Astrocyte (in vitro differentiated cells and primary cell): Measurements from ENCODE around the gene GPR26. TPM values are rescaled to one million over a fixed set of nuclear protein-coding genes. Genes with fewer than 3 reads are reported as not detected.

Experiments
- DNase-seq: peaks from one replicate; pipeline ENCODE4 v3.0.0-alpha.2; 2010; ENCODE audit warnings: low read depth
- FAIRE-seq: peaks from 2 replicates; lab custom pipeline; 2011; peaks lifted over from hg19 to GRCh38; lab: Jason Lieb, UNC
- H2AFZ ChIP-seq: 2 replicates; pipeline ENCODE4 v1.6.0; 2012; ENCODE audit warnings: low read depth, low read length, inconsistent platforms
- H3K27ac ChIP-seq: 2 replicates; pipeline ENCODE4 v1.5.1; 2011; ENCODE audit warnings: low read depth, low read length, inconsistent platforms
- H3K27me3 ChIP-seq: 2 replicates; pipeline ENCODE4 v1.6.0; 2011; ENCODE audit warnings: low read length, inconsistent platforms; ENCODE audit not compliant: insufficient read depth
- H3K36me3 ChIP-seq: 2 replicates; pipeline ENCODE4 v1.5.1; 2011; ENCODE audit warnings: low read length, inconsistent platforms; ENCODE audit not compliant: insufficient read depth
- H3K4me1 ChIP-seq: 2 replicates; pipeline ENCODE4 v1.5.1; 2011; ENCODE audit warnings: low read length, inconsistent platforms; ENCODE audit not compliant: insufficient read depth
- H3K4me2 ChIP-seq: 2 replicates; pipeline ENCODE4 v1.6.0; 2012; ENCODE audit warnings: low read length, inconsistent platforms
- H3K4me3 ChIP-seq: 2 replicates; pipeline ENCODE4 v1.5.1; 2011; ENCODE audit warnings: low read depth, mild to moderate bottlenecking, low read length, inconsistent platforms; ENCODE audit not compliant: insufficient read depth
- H3K79me2 ChIP-seq: 2 replicates; pipeline ENCODE4 v1.6.0; 2012; ENCODE audit warnings: mild to moderate bottlenecking, low read length, inconsistent platforms; ENCODE audit not compliant: insufficient read depth
- H3K9ac ChIP-seq: 2 replicates; pipeline ENCODE4 v1.6.0; 2012; ENCODE audit warnings: mild to moderate bottlenecking, low read length, inconsistent platforms
- H3K9me3 ChIP-seq: 2 replicates; pipeline ENCODE4 v1.5.1; 2012; ENCODE audit warnings: low read depth, mild to moderate bottlenecking, low read length, inconsistent platforms; ENCODE audit not compliant: insufficient read depth
- H4K20me1 ChIP-seq: 2 replicates; pipeline ENCODE4 v1.6.0; 2012; ENCODE audit warnings: low read length, inconsistent platforms; ENCODE audit not compliant: insufficient read depth
- H3K27ac Mint-ChIP-seq: one replicate; pipeline ENCODE4 v1.8.0; 2021; ENCODE audit warnings: mild to moderate bottlenecking, mixed read lengths; ENCODE audit not compliant: unreplicated experiment
- H3K27me3 Mint-ChIP-seq: one replicate; pipeline ENCODE4 v1.8.0; 2021; ENCODE audit warnings: low read depth, mixed read lengths; ENCODE audit not compliant: unreplicated experiment
- H3K36me3 Mint-ChIP-seq: one replicate; pipeline ENCODE4 v1.8.0; 2021; ENCODE audit warnings: low read depth, mixed read lengths; ENCODE audit not compliant: unreplicated experiment
- H3K4me1 Mint-ChIP-seq: one replicate; pipeline ENCODE4 v1.8.0; 2021; ENCODE audit warnings: low read depth, mixed read lengths; ENCODE audit not compliant: unreplicated experiment
- H3K4me3 Mint-ChIP-seq: one replicate; pipeline ENCODE4 v1.8.0; 2021; ENCODE audit warnings: mild to moderate bottlenecking, moderate library complexity, mixed read lengths; ENCODE audit not compliant: unreplicated experiment
- H3K9me3 Mint-ChIP-seq: one replicate; pipeline ENCODE4 v1.8.0; 2021; ENCODE audit warnings: mild to moderate bottlenecking, mixed read lengths; ENCODE audit not compliant: unreplicated experiment
- EZH2 ChIP-seq: IDR thresholded peaks from 2 replicates; pipeline ENCODE4 v1.6.1; 2012; ENCODE audit warnings: mild to moderate bottlenecking, low read length, inconsistent platforms; ENCODE audit not compliant: insufficient read depth
- total RNA-seq: library from RNA; stranded (reverse); gene quantifications from 2 replicates; pipeline ENCODE4 v1.2.1, GENCODE V29; 2021
- TF ChIP-seq, protein P1 (sequence below): IDR thresholded peaks from 2 replicates; pipeline ENCODE4 v1.5.1; 2011; ENCODE audit warnings: low read depth, mild to moderate bottlenecking, inconsistent platforms, low read length, moderate library complexity; ENCODE audit not compliant: insufficient read depth

The GPR26 gene
- total RNA-seq, 1 donor from 2014 or later, result 0.09 TPM

GRCh38 chr10:123742751-123743440 is 76.7 kb downstream of the GPR26 start:
- Histone ChIP-seq H3K79me2 (no peaks in the 10 kb centered on the region), H4K20me1 (no peaks in the 10 kb centered on the region), H2AFZ (no peak overlapping the region), H3K4me2 (no peak overlapping the region), H3K27me3 (no peaks in the 10 kb centered on the region), H3K4me1 (no peaks in the 10 kb centered on the region), H3K9me3 (no peaks in the 10 kb centered on the region), H3K36me3 (no peaks in the 10 kb centered on the region), H3K9ac (no peak overlapping the region), H3K4me3 (no peak overlapping the region), H3K27ac (no peak overlapping the region)
- DNase-seq, result no peak
- Mint-ChIP-seq H3K4me3 (no peak overlapping the region), H3K9me3 (peaks cover under 1% of the 10 kb centered on the region), H3K27ac (no peak overlapping the region), H3K4me1 (no peaks in the 10 kb centered on the region), H3K27me3 (peaks cover 47% of the 10 kb centered on the region), H3K36me3 (no peaks in the 10 kb centered on the region)
- TF ChIP-seq, protein P1, sequence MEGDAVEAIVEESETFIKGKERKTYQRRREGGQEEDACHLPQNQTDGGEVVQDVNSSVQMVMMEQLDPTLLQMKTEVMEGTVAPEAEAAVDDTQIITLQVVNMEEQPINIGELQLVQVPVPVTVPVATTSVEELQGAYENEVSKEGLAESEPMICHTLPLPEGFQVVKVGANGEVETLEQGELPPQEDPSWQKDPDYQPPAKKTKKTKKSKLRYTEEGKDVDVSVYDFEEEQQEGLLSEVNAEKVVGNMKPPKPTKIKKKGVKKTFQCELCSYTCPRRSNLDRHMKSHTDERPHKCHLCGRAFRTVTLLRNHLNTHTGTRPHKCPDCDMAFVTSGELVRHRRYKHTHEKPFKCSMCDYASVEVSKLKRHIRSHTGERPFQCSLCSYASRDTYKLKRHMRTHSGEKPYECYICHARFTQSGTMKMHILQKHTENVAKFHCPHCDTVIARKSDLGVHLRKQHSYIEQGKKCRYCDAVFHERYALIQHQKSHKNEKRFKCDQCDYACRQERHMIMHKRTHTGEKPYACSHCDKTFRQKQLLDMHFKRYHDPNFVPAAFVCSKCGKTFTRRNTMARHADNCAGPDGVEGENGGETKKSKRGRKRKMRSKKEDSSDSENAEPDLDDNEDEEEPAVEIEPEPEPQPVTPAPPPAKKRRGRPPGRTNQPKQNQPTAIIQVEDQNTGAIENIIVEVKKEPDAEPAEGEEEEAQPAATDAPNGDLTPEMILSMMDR, result no peak
- no peak for TF ChIP-seq EZH2
- no peak for FAIRE-seq

DNA sequence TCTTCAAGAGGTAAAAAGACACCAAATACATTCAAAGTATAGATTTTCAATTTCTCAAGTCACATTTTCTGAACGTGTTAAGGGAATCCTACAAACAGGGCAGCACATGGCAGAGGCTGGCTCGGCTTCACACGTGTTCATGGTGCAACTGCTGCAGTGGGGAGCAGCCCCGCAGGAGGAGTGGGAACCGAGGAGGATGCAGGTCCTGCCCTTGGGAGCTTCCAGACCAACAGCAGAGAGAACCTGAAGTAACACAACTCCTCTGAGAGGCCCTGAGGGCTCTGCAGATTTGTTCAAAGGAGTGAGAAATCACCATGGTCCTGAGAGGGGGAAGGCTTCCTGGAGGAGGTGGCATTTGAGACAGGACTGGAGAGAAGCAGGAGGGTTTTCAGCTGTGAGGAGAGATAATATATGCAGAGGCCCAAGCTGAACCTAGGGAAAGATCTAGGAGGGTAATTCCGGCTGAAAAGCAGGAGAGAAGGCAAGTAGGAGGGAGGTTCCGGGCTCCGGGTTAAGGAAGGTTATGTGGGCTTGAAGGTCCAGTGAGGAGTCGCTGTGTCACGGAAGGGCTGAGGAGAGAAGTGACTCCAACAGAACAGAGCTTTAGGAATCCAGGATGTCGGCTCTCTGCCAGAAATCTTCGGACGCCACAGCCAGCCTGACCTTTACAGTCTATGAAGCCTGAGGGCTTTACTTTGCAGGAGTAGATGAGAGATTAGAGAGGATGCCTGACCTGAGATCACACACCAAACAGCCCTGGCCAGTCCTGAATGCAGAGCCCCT is 77.5 kb downstream of the GPR26 start:
- no peaks in the 10 kb centered on the region for H4K20me1 ChIP-seq
- no peak overlapping the region for H3K27ac ChIP-seq
- no peak overlapping the region for H2AFZ ChIP-seq
- peaks cover 3% of the 10 kb centered on the region for H3K9me3 Mint-ChIP-seq
- no peak overlapping the region for H3K4me3 Mint-ChIP-seq
- no peak for FAIRE-seq
- no peaks in the 10 kb centered on the region for H3K27me3 ChIP-seq
- H3K4me3 ChIP-seq, result no peak overlapping the region
- no peak for TF ChIP-seq EZH2
- TF ChIP-seq, protein P1, result no peak
- DNase-seq, result no peak
- no peaks in the 10 kb centered on the region for H3K9me3 ChIP-seq
- H3K27me3 Mint-ChIP-seq, result peaks cover 54% of the 10 kb centered on the region
- H3K36me3 ChIP-seq, result no peaks in the 10 kb centered on the region
- no peak overlapping the region for H3K4me2 ChIP-seq
- H3K27ac Mint-ChIP-seq, result no peak overlapping the region
- H3K9ac ChIP-seq, result no peak overlapping the region
- no peaks in the 10 kb centered on the region for H3K4me1 Mint-ChIP-seq
- H3K36me3 Mint-ChIP-seq, result no peaks in the 10 kb centered on the region
- H3K4me1 ChIP-seq, result no peaks in the 10 kb centered on the region
- no peaks in the 10 kb centered on the region for H3K79me2 ChIP-seq

GRCh38 chr10:123744224-123744536 is 78.0 kb downstream of the GPR26 start:
- no peak overlapping the region for H3K4me3 ChIP-seq
- Mint-ChIP-seq H3K4me3 (no peak overlapping the region), H3K27me3 (peaks cover 53% of the 10 kb centered on the region), H3K9me3 (peaks cover 3% of the 10 kb centered on the region), H3K4me1 (no peaks in the 10 kb centered on the region), H3K27ac (no peak overlapping the region), H3K36me3 (no peaks in the 10 kb centered on the region)
- H3K9me3 ChIP-seq, result no peaks in the 10 kb centered on the region
- H3K79me2 ChIP-seq, result no peaks in the 10 kb centered on the region
- H3K27ac ChIP-seq, result no peak overlapping the region
- H4K20me1 ChIP-seq, result no peaks in the 10 kb centered on the region
- no peak overlapping the region for H3K4me2 ChIP-seq
- no peaks in the 10 kb centered on the region for H3K4me1 ChIP-seq
- TF ChIP-seq, protein P1, result no peak
- no peak for TF ChIP-seq EZH2
- no peak for DNase-seq
- H3K27me3 ChIP-seq, result no peaks in the 10 kb centered on the region
- no peak overlapping the region for H2AFZ ChIP-seq
- no peak for FAIRE-seq
- no peak overlapping the region for H3K9ac ChIP-seq
- H3K36me3 ChIP-seq, result no peaks in the 10 kb centered on the region
